Prostate gland (tissue), 2 donors: ENCODE results near the gene CDH22.

ENCODE experiments used
- POLR2A ChIP-seq: fragments of 450-650 bp; IDR thresholded peaks from one replicate; pipeline ENCODE4 v1.6.1; 2016; ENCODE audit warnings: antibody characterized with exemption, mild to moderate bottlenecking
- POLR2AphosphoS5 ChIP-seq: sonication (generic); formaldehyde crosslinking; IDR thresholded peaks from one replicate; pipeline ENCODE4 v1.6.1; 2017; ENCODE audit warnings: antibody characterized with exemption
- TF ChIP-seq, protein P1 (sequence below), 4 experiments: fragments of 200-600 bp in 2 of 4; fragments of 450-650 bp in 2 of 4; sonication (generic) in 2 of 4; IDR thresholded peaks; 1 replicate in 3 of 4; 2 replicates in 1 of 4; pipeline ENCODE4 v1.5.1; 2016 to 2019; ENCODE audit warnings: antibody characterized with exemption in 4 of 4, mild to moderate bottlenecking in 2 of 4, moderate library complexity in 2 of 4

DNA sequence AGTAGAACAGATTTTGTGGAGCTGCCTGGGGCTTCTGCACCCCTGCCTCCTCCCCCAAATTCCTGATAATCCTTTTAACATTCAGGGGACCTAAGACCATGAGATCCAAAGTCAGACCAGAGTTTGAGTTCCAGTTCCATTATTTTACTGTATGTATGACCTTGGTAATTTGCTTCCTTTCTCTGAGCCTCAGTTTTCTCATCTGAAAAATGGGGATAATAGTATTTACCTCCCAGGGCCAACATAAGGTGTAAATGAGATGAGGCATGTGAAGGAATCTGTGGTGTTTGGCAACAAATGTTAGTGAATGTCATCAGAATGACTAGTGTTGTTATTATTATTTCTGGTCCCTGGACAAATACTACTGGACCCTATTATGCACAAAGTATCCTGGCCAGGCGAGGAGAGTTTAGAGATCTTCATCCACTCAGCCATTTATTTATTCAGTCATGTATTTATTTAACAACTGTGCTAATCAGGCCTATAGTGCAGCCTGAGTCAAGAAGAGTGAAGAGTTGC, 47.3 kb downstream of the CDH22 start:
- TF ChIP-seq, protein P1, sequence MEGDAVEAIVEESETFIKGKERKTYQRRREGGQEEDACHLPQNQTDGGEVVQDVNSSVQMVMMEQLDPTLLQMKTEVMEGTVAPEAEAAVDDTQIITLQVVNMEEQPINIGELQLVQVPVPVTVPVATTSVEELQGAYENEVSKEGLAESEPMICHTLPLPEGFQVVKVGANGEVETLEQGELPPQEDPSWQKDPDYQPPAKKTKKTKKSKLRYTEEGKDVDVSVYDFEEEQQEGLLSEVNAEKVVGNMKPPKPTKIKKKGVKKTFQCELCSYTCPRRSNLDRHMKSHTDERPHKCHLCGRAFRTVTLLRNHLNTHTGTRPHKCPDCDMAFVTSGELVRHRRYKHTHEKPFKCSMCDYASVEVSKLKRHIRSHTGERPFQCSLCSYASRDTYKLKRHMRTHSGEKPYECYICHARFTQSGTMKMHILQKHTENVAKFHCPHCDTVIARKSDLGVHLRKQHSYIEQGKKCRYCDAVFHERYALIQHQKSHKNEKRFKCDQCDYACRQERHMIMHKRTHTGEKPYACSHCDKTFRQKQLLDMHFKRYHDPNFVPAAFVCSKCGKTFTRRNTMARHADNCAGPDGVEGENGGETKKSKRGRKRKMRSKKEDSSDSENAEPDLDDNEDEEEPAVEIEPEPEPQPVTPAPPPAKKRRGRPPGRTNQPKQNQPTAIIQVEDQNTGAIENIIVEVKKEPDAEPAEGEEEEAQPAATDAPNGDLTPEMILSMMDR (IDR thresholded peaks at IDR 0.05): no peak
- no peak for TF ChIP-seq POLR2AphosphoS5
- TF ChIP-seq POLR2A: no peak
